ENCODE results near the gene MYH11. TPM values are rescaled to one million over a fixed set of nuclear protein-coding genes. Genes with fewer than 3 reads are reported as not detected.

The MYH11 gene
- not detected in 2 replicates for total RNA-seq

GRCh38 chr16:15856901-15857698, at the start of gene MYH11:
MYH11 (minus strand) TSS chr16:15857028; CDS start chr16:15838252, 18,776 bp downstream.
- intact Hi-C loops (cut with micrococcal nuclease) = no loop called here
- no peaks in the 10 kb centered on the region for H3K36me3 Mint-ChIP-seq (ENCODE audit: low read depth)
- H3K27me3 Mint-ChIP-seq (ENCODE audit: insufficient read depth) = peaks cover 39% of the 10 kb centered on the region
- H3K27ac Mint-ChIP-seq = no peak within 1 kb of the TSS
- DNase-seq (ENCODE audit: low spot score) = no peak
- H3K4me3 Mint-ChIP-seq = peak within 1 kb of the TSS; percentile 54
- peaks cover 7% of the 10 kb centered on the region for H3K4me1 Mint-ChIP-seq (ENCODE audit: low read depth)
- no peaks in the 10 kb centered on the region for H3K9me3 Mint-ChIP-seq

DNA sequence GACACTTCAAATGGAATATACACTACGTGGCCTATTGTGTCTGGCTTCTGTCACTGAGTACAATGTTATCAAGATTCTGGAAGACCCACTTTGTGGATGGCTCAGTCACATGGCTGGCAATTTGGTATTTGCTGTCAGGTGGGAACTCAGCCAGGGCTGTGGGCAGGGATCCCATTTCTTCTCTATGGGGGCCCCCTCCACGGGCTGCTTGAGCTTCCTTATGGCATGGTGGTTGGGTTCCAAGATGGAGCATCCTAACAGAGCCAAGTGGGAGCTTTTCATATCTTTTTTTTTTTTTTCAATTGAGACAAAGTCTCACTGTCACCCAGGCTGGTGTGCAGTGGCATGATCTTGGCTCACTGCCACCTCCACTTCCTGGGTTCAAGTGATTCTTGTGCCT, 49.6 kb upstream of the MYH11 start:
- peaks cover 5% of the 10 kb centered on the region for H3K27me3 Mint-ChIP-seq (ENCODE audit: insufficient read depth)
- intact Hi-C loops (cut with micrococcal nuclease) = no loop called here
- no peak for DNase-seq (ENCODE audit: low spot score)
- H3K27ac Mint-ChIP-seq = no peak overlapping the region
- peaks cover 7% of the 10 kb centered on the region for H3K9me3 Mint-ChIP-seq
- H3K4me3 Mint-ChIP-seq = no peak overlapping the region
- H3K4me1 Mint-ChIP-seq (ENCODE audit: low read depth) = peaks cover 10% of the 10 kb centered on the region
- H3K36me3 Mint-ChIP-seq (ENCODE audit: low read depth) = peaks cover 4% of the 10 kb centered on the region

DNA sequence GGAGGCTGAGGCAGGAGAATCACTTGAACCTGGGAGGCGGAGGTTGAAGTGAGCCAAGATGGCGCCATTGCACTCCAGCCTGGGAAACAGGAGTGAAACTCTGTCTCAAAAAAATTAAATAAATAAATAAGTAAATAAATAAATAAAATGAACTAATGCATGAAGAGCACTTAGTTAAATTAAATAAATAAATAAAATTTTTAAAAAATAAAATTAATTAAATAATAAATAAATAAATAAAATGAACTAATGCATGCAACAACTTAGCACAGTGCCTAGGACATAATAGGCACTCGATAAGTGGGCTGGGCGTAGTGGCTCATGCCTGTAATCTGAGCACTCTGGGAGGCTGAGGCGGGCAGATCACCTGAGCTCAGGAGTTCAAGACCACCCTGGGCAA, 47.1 kb upstream of the MYH11 start:
- Mint-ChIP-seq H3K27ac (no peak overlapping the region), H3K9me3 (peaks cover 7% of the 10 kb centered on the region), H3K4me3 (no peak overlapping the region), H3K4me1 (ENCODE audit: low read depth) (peaks cover 21% of the 10 kb centered on the region), H3K27me3 (ENCODE audit: insufficient read depth) (peaks cover 4% of the 10 kb centered on the region), H3K36me3 (ENCODE audit: low read depth) (peaks cover 2% of the 10 kb centered on the region)
- intact Hi-C loops (cut with micrococcal nuclease) = no loop called here
- no peak for DNase-seq (ENCODE audit: low spot score)

DNA sequence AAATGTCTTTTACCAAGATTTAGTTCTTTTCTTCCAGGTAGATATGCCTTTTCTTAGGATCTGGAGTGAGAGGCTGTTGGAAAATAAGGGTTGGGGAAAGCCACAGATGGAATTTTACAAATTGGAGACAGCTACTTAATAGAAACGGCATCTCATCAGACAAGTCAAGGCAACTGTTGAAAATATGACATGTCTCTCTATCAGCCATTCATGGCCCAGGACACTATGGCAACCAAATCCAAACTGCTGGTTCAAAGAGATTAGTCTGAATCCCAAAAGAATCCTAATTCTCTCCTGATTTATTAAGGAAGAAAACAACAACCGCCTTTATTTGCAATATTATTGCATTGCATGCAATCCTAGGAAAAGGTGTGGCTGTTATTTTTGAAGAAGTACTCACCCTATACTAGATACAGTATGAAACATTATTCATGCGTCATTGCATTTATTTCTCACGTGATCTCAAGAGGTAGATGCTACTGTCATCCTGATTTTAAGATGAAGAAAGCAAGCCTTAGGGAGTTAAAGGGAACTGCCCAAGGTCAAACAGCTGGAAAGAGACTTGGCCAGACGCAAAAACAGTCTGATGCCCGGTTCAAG, 44.2 kb upstream of the MYH11 start:
- intact Hi-C loops (cut with micrococcal nuclease) = no loop called here
- no peak overlapping the region for H3K27ac Mint-ChIP-seq
- DNase-seq (ENCODE audit: low spot score) = no peak

GRCh38 chr16:15900357-15900756, 43.5 kb upstream of the MYH11 start:
- Mint-ChIP-seq H3K4me1 (ENCODE audit: low read depth) (peaks cover 33% of the 10 kb centered on the region), H3K9me3 (no peaks in the 10 kb centered on the region), H3K27ac (no peak overlapping the region), H3K36me3 (ENCODE audit: low read depth) (no peaks in the 10 kb centered on the region), H3K4me3 (no peak overlapping the region), H3K27me3 (ENCODE audit: insufficient read depth) (peaks cover 4% of the 10 kb centered on the region)
- no peak for DNase-seq (ENCODE audit: low spot score)
- intact Hi-C loops (cut with micrococcal nuclease) = no loop called here

More for the DNA sequence above, 44.2 kb upstream of the MYH11 start:
- Mint-ChIP-seq H3K27me3 (ENCODE audit: insufficient read depth) (peaks cover 4% of the 10 kb centered on the region), H3K9me3 (no peaks in the 10 kb centered on the region), H3K4me3 (no peak overlapping the region), H3K4me1 (ENCODE audit: low read depth) (peaks cover 33% of the 10 kb centered on the region), H3K36me3 (ENCODE audit: low read depth) (no peaks in the 10 kb centered on the region)

DNA sequence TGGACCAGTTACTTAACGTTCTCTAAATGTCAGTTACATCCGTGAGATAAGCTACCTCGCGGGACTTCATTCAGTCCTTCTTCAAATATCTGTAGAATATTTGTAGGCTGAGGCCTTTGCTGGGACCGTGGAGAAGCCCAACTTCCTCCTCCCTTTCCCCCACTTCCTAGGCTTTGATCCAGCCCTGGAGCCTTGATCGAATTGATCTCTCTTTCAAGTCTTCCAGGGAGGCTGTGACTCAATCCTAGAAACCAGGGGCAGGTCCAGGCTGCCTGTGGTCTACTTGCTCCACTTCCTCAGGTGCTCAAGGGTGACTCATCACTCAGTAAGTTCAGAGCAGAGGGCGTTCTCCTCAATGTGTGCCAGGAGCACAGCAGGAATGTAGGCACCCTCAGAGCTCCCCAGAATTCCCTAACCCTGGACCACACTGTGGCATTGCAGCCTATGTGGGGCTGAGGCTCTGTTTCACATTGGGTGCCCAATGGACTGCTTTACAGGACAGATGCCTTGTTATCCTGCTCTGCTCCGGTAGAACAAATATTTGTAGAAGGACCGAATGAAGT, 42.8 kb upstream of the MYH11 start:
- no peaks in the 10 kb centered on the region for H3K36me3 Mint-ChIP-seq (ENCODE audit: low read depth)
- H3K27ac Mint-ChIP-seq = peak overlapping the region; percentile 6
- H3K4me1 Mint-ChIP-seq (ENCODE audit: low read depth) = peaks cover 33% of the 10 kb centered on the region
- no peaks in the 10 kb centered on the region for H3K9me3 Mint-ChIP-seq
- intact Hi-C loops (cut with micrococcal nuclease) = loop anchor here (1.0 to 2.0 kb wide), 4 partner anchors 11 to 62 kb away; partner anchors contain the start of gene CEP20
- peak overlapping the region; percentile 46 for H3K4me3 Mint-ChIP-seq
- peak; percentile 54 for DNase-seq (ENCODE audit: low spot score)
- H3K27me3 Mint-ChIP-seq (ENCODE audit: insufficient read depth) = peaks cover 4% of the 10 kb centered on the region

DNA sequence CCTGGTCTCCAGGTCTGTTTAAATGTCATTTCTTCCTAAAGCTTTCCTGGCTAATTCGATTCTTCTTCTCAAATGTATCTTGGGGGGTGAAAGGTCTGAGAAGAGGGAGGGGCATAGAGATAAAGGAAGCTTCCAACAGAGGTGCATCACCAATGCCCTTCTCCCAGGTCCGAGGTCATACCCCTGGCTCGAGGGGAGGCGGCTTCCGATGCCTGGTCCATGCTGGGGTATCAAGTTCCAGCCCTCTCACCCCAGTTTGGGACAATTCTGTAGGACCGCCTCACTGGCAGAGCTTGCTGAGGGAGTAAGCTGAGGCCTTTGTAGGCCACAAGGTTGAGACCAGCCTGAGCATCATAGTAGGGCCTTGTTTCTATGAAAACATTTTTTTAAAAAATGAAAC, 41.8 kb upstream of the MYH11 start:
- H3K36me3 Mint-ChIP-seq (ENCODE audit: low read depth) = peaks cover 2% of the 10 kb centered on the region
- H3K4me1 Mint-ChIP-seq (ENCODE audit: low read depth) = peaks cover 33% of the 10 kb centered on the region
- peak overlapping the region; percentile 47 for H3K4me3 Mint-ChIP-seq
- peaks cover 4% of the 10 kb centered on the region for H3K27me3 Mint-ChIP-seq (ENCODE audit: insufficient read depth)
- no peak for DNase-seq (ENCODE audit: low spot score)
- H3K27ac Mint-ChIP-seq = peak overlapping the region; percentile 80
- no peaks in the 10 kb centered on the region for H3K9me3 Mint-ChIP-seq
- intact Hi-C loops (cut with micrococcal nuclease) = loop anchor here (1.0 to 2.0 kb wide), 4 partner anchors 10 to 63 kb away; partner anchors contain the start of gene CEP20

GRCh38 chr16:15897834-15898254, 41.0 kb upstream of the MYH11 start:
- intact Hi-C loops (cut with micrococcal nuclease) = loop anchor here (1.0 to 2.0 kb wide), 3 partner anchors 10 to 53 kb away; no protein-coding TSS in a partner anchor
- peaks cover 2% of the 10 kb centered on the region for H3K36me3 Mint-ChIP-seq (ENCODE audit: low read depth)
- H3K27ac Mint-ChIP-seq = peak overlapping the region; percentile 94
- H3K27me3 Mint-ChIP-seq (ENCODE audit: insufficient read depth) = peaks cover 2% of the 10 kb centered on the region
- peak overlapping the region; percentile 69 for H3K4me3 Mint-ChIP-seq
- no peaks in the 10 kb centered on the region for H3K9me3 Mint-ChIP-seq
- H3K4me1 Mint-ChIP-seq (ENCODE audit: low read depth) = peaks cover 33% of the 10 kb centered on the region
- peak; percentile 27 for DNase-seq (ENCODE audit: low spot score)

DNA sequence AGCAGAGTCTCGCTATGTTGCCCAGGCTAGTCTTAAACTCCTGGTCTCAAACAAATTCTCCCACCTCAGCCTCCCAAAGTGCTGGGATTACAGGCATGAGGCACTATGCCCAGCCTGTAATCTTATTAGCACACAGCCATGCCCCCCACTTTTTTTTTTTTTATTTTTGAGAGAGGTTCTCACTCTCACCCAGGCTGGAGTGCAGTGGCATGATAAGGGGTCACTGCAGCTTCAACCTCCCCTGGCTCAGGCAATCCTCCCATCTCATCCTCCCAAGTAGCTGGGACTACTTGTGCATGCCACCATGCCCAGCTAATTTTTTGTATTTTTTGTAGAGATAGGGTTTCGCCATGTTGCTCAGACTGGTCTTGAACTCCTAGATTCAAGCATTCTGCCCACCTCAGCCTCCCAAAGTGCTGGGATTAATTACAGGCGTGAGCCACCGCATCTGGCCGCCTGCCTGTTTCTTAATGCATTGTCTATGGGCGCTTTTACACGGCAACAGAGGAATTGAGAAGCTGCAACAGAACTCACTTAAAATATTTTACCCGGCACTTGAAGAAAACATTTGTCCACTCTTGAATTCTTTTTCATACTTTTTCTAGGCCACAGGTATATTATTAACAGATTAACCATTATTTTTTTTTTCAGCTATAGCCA, 40.4 kb upstream of the MYH11 start:
- Mint-ChIP-seq H3K27ac (peak overlapping the region; percentile 94), H3K4me3 (peak overlapping the region; percentile 69), H3K4me1 (ENCODE audit: low read depth) (peaks cover 33% of the 10 kb centered on the region), H3K36me3 (ENCODE audit: low read depth) (peaks cover 2% of the 10 kb centered on the region), H3K9me3 (no peaks in the 10 kb centered on the region), H3K27me3 (ENCODE audit: insufficient read depth) (no peaks in the 10 kb centered on the region)
- DNase-seq (ENCODE audit: low spot score) = no peak
- intact Hi-C loops (cut with micrococcal nuclease) = loop anchor here (1.0 kb wide), 1 partner anchor 11 kb away; no protein-coding TSS in a partner anchor

GRCh38 chr16:15894571-15895374, 37.9 kb upstream of the MYH11 start:
- Mint-ChIP-seq H3K4me3 (no peak overlapping the region), H3K27ac (no peak overlapping the region), H3K36me3 (ENCODE audit: low read depth) (peaks cover 2% of the 10 kb centered on the region), H3K4me1 (ENCODE audit: low read depth) (peaks cover 30% of the 10 kb centered on the region), H3K9me3 (no peaks in the 10 kb centered on the region), H3K27me3 (ENCODE audit: insufficient read depth) (no peaks in the 10 kb centered on the region)
- intact Hi-C loops (cut with micrococcal nuclease) = no loop called here
- no peak for DNase-seq (ENCODE audit: low spot score)

GRCh38 chr16:15891508-15891907, 34.7 kb upstream of the MYH11 start:
- DNase-seq (ENCODE audit: low spot score) = no peak
- Mint-ChIP-seq H3K36me3 (ENCODE audit: low read depth) (peaks cover 6% of the 10 kb centered on the region), H3K4me1 (ENCODE audit: low read depth) (peaks cover 18% of the 10 kb centered on the region), H3K27ac (no peak overlapping the region), H3K4me3 (no peak overlapping the region), H3K9me3 (no peaks in the 10 kb centered on the region), H3K27me3 (ENCODE audit: insufficient read depth) (no peaks in the 10 kb centered on the region)
- intact Hi-C loops (cut with micrococcal nuclease) = no loop called here
